Stimulated activated CD4-positive, alpha-beta T cell treated with anti-CD3 and anti-CD28 coated beads, Interleukin-2, amount 100 ng/mL, for 48 hours (primary cell): ENCODE data around the gene C2orf68.
"Not testable (repeated sequence)": the region's sequence is repeated elsewhere in the genome, so short reads cannot be mapped to it uniquely, and the experiment has no call there.

Source experiments
- DNase-seq, 2 donors: peaks; one replicate each; pipeline ENCODE4 v3.0.0-alpha.2; 2020

C2orf68 gene

DNA sequence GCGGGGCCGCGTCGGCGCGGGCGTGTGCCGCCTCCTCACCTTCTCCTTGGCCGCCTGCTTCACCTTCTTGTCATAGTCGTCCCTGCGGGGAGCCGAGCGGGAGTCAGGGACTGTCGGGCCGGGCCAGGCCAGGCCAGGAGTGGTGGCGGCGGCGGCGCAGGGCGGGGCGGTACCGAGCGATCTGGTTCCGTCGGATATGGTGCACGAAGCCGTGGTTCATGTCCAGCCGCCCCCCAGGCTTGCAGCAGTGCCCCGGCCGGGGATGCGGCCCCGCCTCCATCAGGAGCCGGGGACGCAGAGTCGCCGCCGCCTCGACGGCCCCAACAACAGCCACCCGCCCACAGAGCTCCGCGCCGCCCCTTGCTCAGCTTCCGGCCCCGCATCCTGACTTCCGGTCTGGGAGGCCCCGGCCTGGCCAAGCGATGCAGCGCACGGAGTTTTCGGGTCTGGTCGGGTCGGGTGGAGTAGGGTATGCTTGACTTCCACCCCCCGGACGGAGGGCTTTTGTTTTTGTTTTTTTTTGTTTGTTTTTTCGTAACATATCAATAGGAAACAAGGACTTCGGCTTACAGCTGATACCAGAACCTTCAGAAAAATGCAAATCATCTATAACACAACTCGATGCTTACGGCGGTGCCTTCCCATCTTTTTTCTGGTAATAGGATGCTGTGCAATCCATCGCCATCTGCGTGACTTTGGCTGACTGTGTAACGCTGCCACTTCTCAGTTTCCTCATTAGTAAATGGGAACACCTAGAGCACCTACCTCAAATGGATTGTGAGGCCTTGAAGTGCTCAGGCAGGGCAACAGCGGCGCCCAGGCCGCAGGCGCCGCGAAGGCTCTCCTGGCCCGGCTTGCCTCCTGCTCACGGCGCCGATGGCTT is at the start of gene C2orf68:
Gene C2orf68, minus strand, starts transcription at position 362 of the 883 bp plus-strand sequence. Its CDS starts 82 bp downstream, at position 280.
- DNase-seq = peak; percentile 80 to 86

- DNase-seq = no peak
Measured at GRCh38 chr2:85661139-85661858, 49.4 kb upstream of the C2orf68 start.

DNA sequence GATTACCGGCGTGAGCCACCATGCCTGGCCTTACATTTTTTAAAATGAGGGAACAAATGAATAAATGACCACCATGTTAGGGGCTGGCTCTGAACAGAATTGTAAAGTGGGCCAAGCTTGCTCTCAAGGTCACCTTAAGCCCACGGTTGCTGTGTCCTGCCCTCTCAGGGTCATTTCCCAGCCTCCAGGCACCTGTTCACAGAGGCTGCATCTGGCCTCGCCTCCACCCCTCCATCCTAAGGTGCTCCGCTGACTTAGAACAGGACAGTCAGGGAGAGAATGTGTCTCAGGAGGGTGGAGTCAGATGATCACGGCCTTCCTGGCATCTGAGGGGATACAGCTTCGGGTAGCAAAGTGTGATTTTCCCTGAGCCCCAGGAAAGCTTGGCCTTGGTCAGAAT is 48.9 kb upstream of the C2orf68 start:
- DNase-seq = no peak

DNA sequence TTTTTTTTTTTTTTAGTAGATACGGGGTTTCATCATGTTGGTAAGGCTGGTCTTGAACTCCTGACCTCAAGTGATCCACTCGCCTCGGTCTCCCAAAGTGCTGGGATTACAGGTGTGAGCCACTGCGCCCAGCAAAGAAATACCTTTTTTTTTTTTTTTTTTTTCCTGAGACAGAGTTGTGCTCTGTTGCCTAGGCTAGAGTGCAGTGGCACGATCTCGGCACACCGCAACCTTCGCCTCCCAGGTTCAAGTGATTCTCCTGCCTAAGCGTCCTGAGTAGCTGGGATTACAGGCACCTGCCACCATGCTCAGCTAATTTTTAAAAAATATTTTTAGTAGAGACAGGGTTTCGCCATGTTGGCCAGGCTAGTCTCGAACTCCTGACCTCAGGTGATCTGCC is 48.4 kb upstream of the C2orf68 start:
- DNase-seq = not testable (repeated sequence)

DNA sequence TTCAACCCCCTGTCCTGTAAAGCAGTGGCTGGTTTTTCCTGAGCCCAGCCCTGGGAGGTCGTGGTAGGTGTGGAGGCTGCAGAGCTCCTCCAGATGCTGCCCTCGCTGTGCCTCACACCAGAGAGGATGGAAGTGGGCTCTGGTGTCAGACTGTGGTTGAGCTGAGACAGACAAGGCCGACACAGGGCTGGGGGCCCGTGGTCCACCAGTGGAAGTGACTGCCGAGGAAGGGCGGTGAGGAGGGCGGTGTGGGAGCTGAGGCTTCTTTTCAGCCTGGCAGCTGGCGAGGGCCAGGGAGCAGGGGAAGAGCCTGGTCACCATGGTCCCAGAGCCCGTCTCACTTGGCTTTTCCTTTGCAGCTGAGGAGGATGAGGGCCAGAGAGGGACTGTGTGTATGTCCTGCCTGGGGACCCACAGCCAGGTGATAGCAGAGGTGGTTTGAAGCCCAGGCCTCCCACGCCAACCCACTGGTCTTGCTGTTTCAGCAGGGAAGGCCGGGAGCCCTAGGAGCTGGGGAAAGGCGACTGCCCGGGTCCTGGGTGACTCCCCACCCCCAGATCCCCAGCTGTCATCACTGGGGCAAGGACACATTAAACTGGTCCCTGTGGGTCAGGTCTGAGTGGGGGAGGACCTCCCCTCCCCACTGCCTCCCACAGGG is 47.6 kb upstream of the C2orf68 start:
- no peak for DNase-seq

GRCh38 chr2:85657399-85657798 is 45.5 kb upstream of the C2orf68 start:
- not testable (repeated sequence) for DNase-seq

DNA sequence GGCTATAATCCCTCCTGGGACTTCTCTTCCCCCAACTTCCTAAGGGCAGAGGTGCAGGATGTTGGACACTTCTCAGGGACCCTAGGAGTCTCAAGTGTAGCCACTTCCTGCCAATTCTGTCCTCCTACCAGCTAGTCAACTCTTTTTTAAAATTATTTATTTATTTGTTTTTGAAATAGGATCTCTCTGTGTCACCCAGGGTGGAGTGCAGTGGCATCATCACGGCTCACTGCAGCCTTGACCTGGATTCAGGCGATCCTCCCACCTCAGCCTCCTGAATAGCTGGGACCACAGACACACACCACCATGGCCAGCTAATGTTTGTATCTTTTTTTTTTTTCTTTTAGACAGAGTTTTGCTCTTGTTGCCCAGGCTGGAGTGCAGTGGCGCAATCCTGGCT is 44.6 kb upstream of the C2orf68 start:
- no peak for DNase-seq

DNA sequence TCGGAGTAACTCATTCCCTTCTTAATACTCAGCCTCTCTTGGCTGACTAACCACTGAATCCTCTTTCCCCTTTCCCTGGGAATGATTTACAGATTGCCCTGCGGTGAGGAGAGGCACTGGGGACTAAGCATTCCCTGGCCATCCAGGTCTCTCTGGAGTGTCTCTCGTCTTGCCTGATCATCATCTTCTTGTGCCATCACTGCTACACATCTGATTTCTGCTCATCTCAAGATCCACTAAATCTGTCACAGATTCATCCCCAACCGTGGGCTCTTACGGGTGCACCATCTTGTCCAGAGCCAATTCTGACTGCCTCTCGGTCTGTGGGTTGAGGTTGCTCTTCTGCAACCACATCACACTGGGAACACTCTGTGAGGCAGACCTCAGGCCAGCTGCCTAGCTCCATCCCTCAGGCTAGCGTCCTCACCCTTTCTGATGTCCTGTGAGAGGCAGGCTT is 44.1 kb upstream of the C2orf68 start:
- DNase-seq = no peak

GRCh38 chr2:85653996-85654395 is 42.1 kb upstream of the C2orf68 start:
- no peak for DNase-seq

DNA sequence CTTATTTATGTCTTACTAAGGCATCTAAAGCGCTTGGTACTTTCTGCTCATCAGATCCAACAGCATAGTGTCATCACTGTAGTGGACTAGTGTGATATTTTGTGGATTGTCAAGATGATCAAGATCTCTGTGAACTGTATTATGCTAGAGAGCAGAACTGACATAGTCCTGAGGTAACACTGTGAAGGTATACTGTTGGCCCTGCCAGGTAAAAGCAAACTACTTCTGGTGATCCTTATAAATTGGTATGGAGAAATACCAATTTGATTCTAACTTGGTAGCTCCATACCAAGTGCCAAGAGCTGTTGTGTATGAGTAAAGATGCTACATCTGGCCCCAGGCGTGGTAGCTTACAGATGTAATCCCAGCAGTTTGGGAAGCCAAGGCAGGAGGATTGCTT is 40.2 kb upstream of the C2orf68 start:
- no peak for DNase-seq

GRCh38 chr2:85651097-85651496 is 39.2 kb upstream of the C2orf68 start:
- DNase-seq = no peak

GRCh38 chr2:85650456-85650855 is 38.6 kb upstream of the C2orf68 start:
- DNase-seq = no peak

DNA sequence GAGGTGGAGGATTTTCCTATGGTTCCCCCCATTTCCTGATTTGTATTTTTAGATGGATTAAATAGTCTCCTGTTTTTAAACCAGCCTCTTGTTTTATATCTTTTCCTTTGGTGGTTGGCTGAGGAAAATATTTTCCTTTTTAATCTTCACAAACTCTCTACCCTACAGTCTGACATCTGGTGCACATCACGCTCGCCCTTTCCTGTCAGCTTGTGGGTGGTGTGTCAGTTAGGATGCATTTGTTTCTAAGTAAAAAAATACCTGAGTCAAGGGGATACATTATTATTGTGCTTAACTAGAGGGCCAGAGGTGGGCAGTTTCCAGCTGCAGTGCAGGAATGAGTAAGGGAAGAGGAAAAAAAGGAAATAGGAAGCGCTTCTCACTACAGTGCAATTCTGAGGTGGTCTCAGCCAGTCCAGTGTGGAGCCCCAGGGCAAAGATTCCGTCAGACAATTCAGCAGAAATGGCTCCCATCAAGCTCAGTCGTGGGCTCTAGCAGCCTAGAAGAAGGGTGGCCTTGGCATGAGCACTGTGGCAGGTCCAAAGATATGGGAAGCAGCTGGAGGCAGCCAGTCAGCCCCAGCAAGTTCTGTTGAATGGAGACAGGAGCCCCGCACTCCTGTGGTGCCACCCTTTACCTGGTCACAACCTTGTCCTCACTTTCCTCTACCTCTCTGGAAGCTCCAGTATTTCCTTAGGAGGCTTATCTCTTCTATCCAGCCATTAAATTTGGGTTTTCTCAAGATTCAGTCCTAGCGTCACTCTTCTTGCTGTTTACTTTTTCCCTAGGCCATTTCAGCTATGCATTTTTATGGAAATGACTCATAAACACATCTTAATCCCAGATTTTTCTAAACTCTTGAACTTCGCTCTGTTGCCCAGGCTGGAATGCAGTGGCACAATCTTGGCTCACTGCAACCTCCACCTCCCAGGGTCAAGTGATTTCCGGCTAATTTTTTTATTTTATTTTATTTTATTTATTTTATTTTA is 37.6 kb upstream of the C2orf68 start:
- no peak for DNase-seq

GRCh38 chr2:85648619-85649018 is 36.8 kb upstream of the C2orf68 start:
- no peak for DNase-seq

GRCh38 chr2:85647823-85648526 is 36.1 kb upstream of the C2orf68 start:
- no peak for DNase-seq

DNA sequence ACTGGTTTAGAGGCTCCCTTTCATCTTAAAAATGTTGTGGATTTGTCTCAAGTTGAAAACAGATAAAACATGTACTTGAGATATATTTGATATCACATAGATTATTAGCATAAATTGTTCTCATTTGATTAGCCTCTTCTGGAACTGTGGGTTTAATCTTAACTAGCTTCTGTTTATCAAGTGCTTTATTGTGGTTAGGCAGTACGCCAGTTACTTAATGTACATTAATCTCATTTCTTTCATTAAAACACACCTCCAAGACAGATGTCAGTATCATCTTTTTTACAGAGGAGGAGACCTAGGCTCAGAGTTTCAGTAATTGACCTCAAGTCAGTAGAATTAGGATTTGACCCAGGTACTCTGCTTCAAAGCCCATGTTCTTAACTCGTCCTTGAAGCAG is 34.3 kb upstream of the C2orf68 start:
- no peak for DNase-seq

- no peak for DNase-seq
Measured at GRCh38 chr2:85644909-85645308, 33.0 kb upstream of the C2orf68 start.

GRCh38 chr2:85642725-85643124 is 30.9 kb upstream of the C2orf68 start:
- no peak for DNase-seq

- no peak for DNase-seq
Measured at GRCh38 chr2:85635636-85636035, 23.8 kb upstream of the C2orf68 start.

DNA sequence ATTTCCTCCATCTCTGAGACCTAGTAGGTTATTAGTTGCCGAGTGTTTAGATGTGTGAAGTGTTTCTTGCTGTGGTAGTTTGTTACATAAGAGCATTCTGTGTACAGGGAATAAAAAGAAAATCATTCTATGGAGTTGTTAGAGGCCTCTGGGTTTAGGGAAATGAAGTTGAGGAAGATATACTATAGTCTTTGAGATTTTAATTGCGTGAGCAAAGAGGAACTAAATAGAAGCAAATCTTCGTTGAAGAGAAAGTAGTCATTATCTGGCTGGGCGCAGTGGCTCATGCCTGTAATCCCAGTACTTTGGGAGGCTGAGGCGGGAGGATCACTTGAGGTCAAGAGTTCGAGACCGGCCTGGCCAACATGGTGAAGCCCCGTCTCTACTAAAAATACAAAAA is 23.1 kb upstream of the C2orf68 start:
- DNase-seq = no peak

GRCh38 chr2:85631316-85631715 is 19.4 kb upstream of the C2orf68 start:
- no peak for DNase-seq

- no peak for DNase-seq
Measured at GRCh38 chr2:85628658-85629057, 16.8 kb upstream of the C2orf68 start.
